HepG2 (cell line): ENCODE data around the gene KRTAP1-5. TPM values are rescaled to one million over a fixed set of nuclear protein-coding genes. Genes with fewer than 3 reads are reported as not detected.
A peak's percentile ranks its signal among the peaks of the same experiment; 100 is the strongest.

ENCODE experiments used
- CREM ChIP-seq, 2 experiments: sonication (generic) in 1 of 2; formaldehyde crosslinking in 1 of 2; IDR thresholded peaks; 2 replicates each; pipeline versions ENCODE4 v1.4.0 to v1.6.1; 2016 to 2020; ENCODE audit warnings: antibody characterized with exemption in 1 of 2, mild to moderate bottlenecking in 1 of 2, missing genetic modification reagents in 1 of 2
- ELF3 ChIP-seq: IDR thresholded peaks from 2 replicates; pipeline ENCODE4 v1.6.1; 2016; ENCODE audit warnings: missing genetic modification reagents, missing compliant biosample characterization
- HHEX ChIP-seq: IDR thresholded peaks from 2 replicates; pipeline ENCODE4 v1.6.1; 2016; ENCODE audit warnings: control low read depth
- HOXA5 ChIP-seq: sonication (generic); formaldehyde crosslinking; IDR thresholded peaks from 2 replicates; pipeline ENCODE4 v1.4.0; 2020; ENCODE audit warnings: missing genetic modification reagents
- JARID2 ChIP-seq: sonication (generic); formaldehyde crosslinking; IDR thresholded peaks from 2 replicates; pipeline ENCODE4 v1.8.1; 2023; ENCODE audit warnings: missing genetic modification reagents, inconsistent platforms; ENCODE audit not compliant: insufficient replicate concordance
- MAFK ChIP-seq, 2 experiments: IDR thresholded peaks in 1 of 2; conservative IDR thresholded peaks in 1 of 2; 2 replicates each; pipeline ENCODE4 v1.6.1; 2011; ENCODE audit warnings: improper control_type of control experiment in 2 of 2, low read length in 2 of 2
- MEIS2 ChIP-seq: sonication (generic); formaldehyde crosslinking; IDR thresholded peaks from 2 replicates; pipeline ENCODE4 v1.9.0; 2021; ENCODE audit warnings: mild to moderate bottlenecking, missing genetic modification reagents
- MLX ChIP-seq: IDR thresholded peaks from 2 replicates; pipeline ENCODE4 v1.6.1; 2016
- MXD4 ChIP-seq: IDR thresholded peaks from 2 replicates; pipeline ENCODE4 v1.6.1; 2016; ENCODE audit warnings: mild to moderate bottlenecking, missing biosample characterization, missing genetic modification reagents
- PHB2 ChIP-seq: fragments of 450-650 bp; IDR thresholded peaks from 2 replicates; pipeline ENCODE4 v1.6.1; 2018; ENCODE audit not compliant: partially characterized antibody
- PHF8 ChIP-seq: sonication (generic); formaldehyde crosslinking; IDR thresholded peaks from 2 replicates; pipeline ENCODE4 v1.5.0; 2020; ENCODE audit warnings: missing genetic modification reagents
- PRDM15 ChIP-seq: sonication (generic); formaldehyde crosslinking; IDR thresholded peaks from 2 replicates; pipeline ENCODE4 v1.4.0; 2020; ENCODE audit warnings: missing genetic modification reagents
- SCMH1 ChIP-seq: sonication (generic); formaldehyde crosslinking; IDR thresholded peaks from 2 replicates; pipeline ENCODE4 v1.9.0; 2021; ENCODE audit warnings: missing genetic modification reagents, mild to moderate bottlenecking, borderline replicate concordance
- SP2 ChIP-seq: sonication (generic); formaldehyde crosslinking; IDR thresholded peaks from 2 replicates; pipeline ENCODE4 v1.5.1; 2020; ENCODE audit warnings: mild to moderate bottlenecking, missing genetic modification reagents
- TCF7 ChIP-seq: sonication (generic); IDR thresholded peaks from 2 replicates; pipeline ENCODE4 v1.6.1; 2016; ENCODE audit warnings: antibody characterized with exemption, low read depth
- TGIF2 ChIP-seq: IDR thresholded peaks from 2 replicates; pipeline ENCODE4 v1.6.1; 2016; ENCODE audit warnings: control low read depth, missing compliant biosample characterization
- TOE1 ChIP-seq: sonication (generic); formaldehyde crosslinking; IDR thresholded peaks from 2 replicates; pipeline ENCODE4 v1.4.0; 2020; ENCODE audit warnings: mild to moderate bottlenecking, missing genetic modification reagents
- ZKSCAN1 ChIP-seq: fragments of 150-350 bp; IDR thresholded peaks from 2 replicates; pipeline ENCODE4 v1.6.1; 2014; ENCODE audit warnings: low read length
- ZNF121 ChIP-seq: sonication (generic); formaldehyde crosslinking; IDR thresholded peaks from 2 replicates; pipeline ENCODE4 v1.5.0; 2020; ENCODE audit warnings: mild to moderate bottlenecking, missing genetic modification reagents
- ZNF44 ChIP-seq: sonication (generic); formaldehyde crosslinking; IDR thresholded peaks from 2 replicates; pipeline ENCODE4 v1.5.1; 2020; ENCODE audit warnings: mild to moderate bottlenecking, missing genetic modification reagents
- ZNF510 ChIP-seq: sonication (generic); formaldehyde crosslinking; IDR thresholded peaks from 2 replicates; pipeline ENCODE4 v1.4.0; 2020; ENCODE audit warnings: low read depth, mild to moderate bottlenecking, missing genetic modification reagents
- ZNF577 ChIP-seq: sonication (generic); formaldehyde crosslinking; IDR thresholded peaks from 2 replicates; pipeline ENCODE4 v1.4.0; 2020; ENCODE audit warnings: mild to moderate bottlenecking, low read depth, missing genetic modification reagents, borderline replicate concordance
- ZNF609 ChIP-seq: sonication (generic); formaldehyde crosslinking; IDR thresholded peaks from 2 replicates; pipeline ENCODE4 v1.4.0; 2020; ENCODE audit warnings: mild to moderate bottlenecking, missing genetic modification reagents, borderline replicate concordance
- ZNF660 ChIP-seq: sonication (generic); formaldehyde crosslinking; IDR thresholded peaks from 2 replicates; pipeline ENCODE4 v1.5.1; 2020; ENCODE audit warnings: mild to moderate bottlenecking, low read depth, missing genetic modification reagents, borderline replicate concordance
- polyA plus RNA-seq, 8 experiments: library from polyadenylated mRNA; depleted of rRNA in 3 of 8; stranded (reverse) in 7 of 8; unstranded in 1 of 8; fragments of >200 nt; fragmentation: Illumina TruSeq in 4 of 8; extraction: Trizol in 4 of 8; gene quantifications; 2 replicates each; pipeline versions ENCODE4 v1.2.1 to v1.2.3, GENCODE V29; 2011 to 2016; ENCODE audit warnings: low read depth in 4 of 8, missing spikeins in 1 of 8, mixed read lengths in 1 of 8; ENCODE audit not compliant: insufficient read depth in 1 of 8
- total RNA-seq, 5 experiments: library from RNA; depleted of rRNA; stranded (reverse); fragments of >200 nt; fragmentation: Illumina TruSeq; extraction: Trizol; gene quantifications; 2 replicates each; pipeline ENCODE4 v1.2.3, GENCODE V29; 2016; ENCODE audit warnings: low read depth in 1 of 5

KRTAP1-5 gene
- total and polyA plus RNA-seq, 2 of the 13 experiments (the other 11 are each of a cell fraction or from before 2014, with no cell fraction given) = 0.09 TPM; not detected in 1

GRCh38 chr17:41009301-41009760 lies 17.7 kb downstream of the KRTAP1-5 start (continued):
- TF ChIP-seq SCMH1 (CRISPR knock-in tag) (no peak), PHF8 (no peak), HOXA5 (CRISPR knock-in tag) (0 out of 2 replicates have a peak, but pooled peaks have one; percentile 25), ELF3 (CRISPR knock-in tag) (peak; percentile 75), MLX (no peak; the same call in 1 of the 2 replicates), MAFK (conservative IDR thresholded peaks at IDR 0.05 in 1 of 2, IDR thresholded peaks at IDR 0.05 in 1 of 2; ENCODE audit: low read length in 2 of 2) (peak in 1 of 2 experiments; percentile 10; a peak in 1 of 4 replicates), MXD4 (CRISPR knock-in tag) (no peak), ZKSCAN1 (no peak), SP2 (CRISPR knock-in tag) (no peak), PHB2 (no peak), HHEX (peak; percentile 91), MEIS2 (CRISPR knock-in tag) (0 out of 2 replicates have a peak, but pooled peaks have one; percentile 29), ZNF121 (CRISPR knock-in tag) (no peak), ZNF577 (CRISPR knock-in tag) (no peak), TOE1 (CRISPR knock-in tag) (no peak), ZNF609 (CRISPR knock-in tag) (peak; percentile 87), JARID2 (CRISPR knock-in tag) (no peak), TCF7 (peak; percentile 98), ZNF510 (CRISPR knock-in tag) (no peak), CREM (IDR thresholded peaks at IDR 0.05) (peak; percentile 87), CREM (CRISPR knock-in tag; IDR thresholded peaks at IDR 0.05) (no peak), TGIF2 (CRISPR knock-in tag) (no peak), PRDM15 (CRISPR knock-in tag) (no peak; the same call in 1 of the 2 replicates), ZNF660 (CRISPR knock-in tag) (no peak), ZNF44 (CRISPR knock-in tag) (no peak)
